Measurements from ENCODE around the gene TMEM140.
"Not testable (repeated sequence)": the region's sequence is repeated elsewhere in the genome, so short reads cannot be mapped to it uniquely, and the experiment has no call there.

TMEM140 gene

GRCh38 chr7:135205850-135206249 lies 58.0 kb downstream of the TMEM140 start:
- Histone ChIP-seq H3K4me1 (ENCODE audit: control insufficient read depth, insufficient read depth, low read length, poor library complexity, severe bottlenecking) (peaks cover 7% of the 10 kb centered on the region), H3K27ac (ENCODE audit: low read depth, low read length, severe bottlenecking) (no peak overlapping the region), H3K4me3 (ENCODE audit: extremely low read depth, insufficient read depth, low read length, poor library complexity, severe bottlenecking) (no peak overlapping the region), H3K36me3 (ENCODE audit: control insufficient read depth, insufficient read depth, low read length) (peaks cover 28% of the 10 kb centered on the region), H3K9me3 (ENCODE audit: control insufficient read depth, low read length) (no peaks in the 10 kb centered on the region)
- 94 to 99% methylated on average over 7 to 8 of the region's 8 CpGs for WGBS, 2 experiments (ENCODE audit: insufficient coverage in 2 of 2)

GRCh38 chr7:135206941-135207391 lies 59.1 kb downstream of the TMEM140 start:
- WGBS, 2 experiments (ENCODE audit: insufficient coverage in 2 of 2): 89 to 94% methylated on average over 7 of the region's 7 CpGs
- Histone ChIP-seq H3K4me1 (ENCODE audit: control insufficient read depth, insufficient read depth, low read length, poor library complexity, severe bottlenecking) (peaks cover 7% of the 10 kb centered on the region), H3K36me3 (ENCODE audit: control insufficient read depth, insufficient read depth, low read length) (peaks cover 17% of the 10 kb centered on the region), H3K9me3 (ENCODE audit: control insufficient read depth, low read length) (no peaks in the 10 kb centered on the region), H3K27ac (ENCODE audit: low read depth, low read length, severe bottlenecking) (no peak overlapping the region), H3K4me3 (ENCODE audit: extremely low read depth, insufficient read depth, low read length, poor library complexity, severe bottlenecking) (no peak overlapping the region)

- H3K27ac ChIP-seq (ENCODE audit: low read depth, low read length, severe bottlenecking): no peak overlapping the region
- WGBS, 2 experiments (ENCODE audit: insufficient coverage in 2 of 2): 92 to 96% methylated on average over 6 to 7 of the region's 8 CpGs
- H3K36me3 ChIP-seq (ENCODE audit: control insufficient read depth, insufficient read depth, low read length): peaks cover 13% of the 10 kb centered on the region
Observed at GRCh38 chr7:135207406-135208101, 59.7 kb downstream of the TMEM140 start.

DNA sequence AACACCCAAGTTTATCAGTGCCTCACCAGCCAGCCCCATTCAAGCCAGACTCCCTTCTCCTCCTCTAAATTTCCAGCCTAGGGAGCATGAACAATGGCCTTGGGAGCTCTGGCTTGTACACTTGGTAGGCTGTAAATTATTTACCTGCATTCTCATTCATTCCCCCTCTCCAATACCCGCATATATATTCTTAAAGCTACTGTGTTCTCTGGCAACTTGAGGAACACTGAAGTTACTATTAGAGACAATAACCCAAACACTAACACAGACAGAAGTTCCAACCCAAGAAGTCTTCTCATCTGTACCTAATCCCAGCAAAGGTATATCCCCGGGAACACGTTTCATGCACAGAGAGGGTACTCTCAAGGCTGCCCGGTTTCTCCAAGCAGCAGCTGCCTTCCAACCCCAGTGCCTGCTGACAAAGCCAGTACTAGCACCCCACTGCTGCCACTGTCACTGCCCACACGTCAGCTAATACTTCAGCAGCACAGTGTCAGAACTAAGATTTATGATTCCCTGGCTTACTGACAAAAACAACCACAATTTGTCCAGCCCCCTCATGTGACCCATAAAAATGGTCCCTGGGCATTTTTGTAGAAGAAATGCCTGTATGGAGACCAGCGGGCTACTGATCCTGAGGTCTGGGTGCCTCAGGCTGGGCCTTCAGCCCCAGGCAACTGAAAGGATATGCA lies 60.4 kb downstream of the TMEM140 start:
- WGBS, 2 experiments (ENCODE audit: insufficient coverage in 2 of 2): 90 to 95% methylated on average over 4 to 6 of the region's 6 CpGs
- Histone ChIP-seq H3K36me3 (ENCODE audit: control insufficient read depth, insufficient read depth, low read length) (peaks cover 6% of the 10 kb centered on the region), H3K4me3 (ENCODE audit: extremely low read depth, insufficient read depth, low read length, poor library complexity, severe bottlenecking) (no peak overlapping the region), H3K4me1 (ENCODE audit: control insufficient read depth, insufficient read depth, low read length, poor library complexity, severe bottlenecking) (peaks cover 7% of the 10 kb centered on the region), H3K27ac (ENCODE audit: low read depth, low read length, severe bottlenecking) (no peak overlapping the region), H3K9me3 (ENCODE audit: control insufficient read depth, low read length) (no peaks in the 10 kb centered on the region)

More at GRCh38 chr7:135207406-135208101, 59.7 kb downstream of the TMEM140 start:
- Histone ChIP-seq H3K4me1 (ENCODE audit: control insufficient read depth, insufficient read depth, low read length, poor library complexity, severe bottlenecking) (peaks cover 7% of the 10 kb centered on the region), H3K4me3 (ENCODE audit: extremely low read depth, insufficient read depth, low read length, poor library complexity, severe bottlenecking) (no peak overlapping the region), H3K9me3 (ENCODE audit: control insufficient read depth, low read length) (no peaks in the 10 kb centered on the region)

DNA sequence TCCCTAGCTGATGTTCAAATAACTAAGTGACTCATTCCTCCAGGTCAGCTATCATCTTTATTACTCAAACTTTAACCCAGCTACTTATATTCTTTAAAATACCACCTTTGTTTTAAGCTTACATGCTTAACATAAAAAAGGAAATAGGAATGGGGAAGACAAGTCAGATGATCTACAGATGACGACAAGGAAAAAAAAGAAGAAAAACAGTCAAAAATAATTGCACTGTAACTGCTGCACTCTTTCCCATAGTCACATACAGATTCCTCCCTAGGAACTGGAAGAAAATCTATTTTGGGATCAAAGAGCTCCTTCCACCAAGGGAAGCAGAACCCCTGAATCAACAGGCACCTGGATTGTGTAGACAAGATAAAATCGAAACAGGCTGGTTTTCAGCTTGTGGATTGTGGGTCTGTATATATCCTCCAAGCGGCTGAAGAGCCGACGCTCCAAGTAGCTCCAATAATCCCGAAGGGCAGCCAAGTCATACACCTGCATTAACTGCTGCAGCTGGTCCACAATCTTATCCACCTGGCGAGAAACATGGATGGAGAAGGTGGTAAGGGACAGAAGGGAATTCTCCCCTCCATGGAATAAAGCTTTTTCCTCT lies 61.5 kb downstream of the TMEM140 start:
- Histone ChIP-seq H3K4me1 (ENCODE audit: control insufficient read depth, insufficient read depth, low read length, poor library complexity, severe bottlenecking) (peaks cover 2% of the 10 kb centered on the region), H3K4me3 (ENCODE audit: extremely low read depth, insufficient read depth, low read length, poor library complexity, severe bottlenecking) (no peak overlapping the region), H3K27ac (ENCODE audit: low read depth, low read length, severe bottlenecking) (no peak overlapping the region), H3K36me3 (ENCODE audit: control insufficient read depth, insufficient read depth, low read length) (peaks cover under 1% of the 10 kb centered on the region), H3K9me3 (ENCODE audit: control insufficient read depth, low read length) (no peaks in the 10 kb centered on the region)
- WGBS, 2 experiments (ENCODE audit: insufficient coverage in 2 of 2): 95 to 100% methylated on average over 4 to 5 of the region's 7 CpGs

DNA sequence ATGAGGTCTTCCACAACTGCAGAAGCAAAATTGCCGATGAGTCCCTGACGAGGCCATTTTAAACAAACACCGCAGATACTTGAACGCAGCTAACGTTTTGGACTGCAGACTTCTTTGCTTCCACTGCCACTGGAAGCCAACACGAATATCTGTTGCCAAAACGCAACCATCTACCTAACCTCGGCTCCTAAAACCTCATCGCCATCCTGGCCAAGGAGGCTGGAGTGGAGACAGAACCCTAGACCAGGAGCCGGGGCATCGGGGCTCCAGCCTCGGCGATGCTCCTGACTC lies 63.0 kb downstream of the TMEM140 start:
- peak overlapping the region; percentile 16 for H3K27ac ChIP-seq (ENCODE audit: low read depth, low read length, severe bottlenecking)
- 15 to 20% methylated on average over 9 to 12 of the region's 13 CpGs for WGBS, 2 experiments (ENCODE audit: insufficient coverage in 2 of 2)

GRCh38 chr7:135211179-135211945 lies 63.5 kb downstream of the TMEM140 start, which contains the start of gene WDR91:
TSS of gene WDR91 (minus strand) at chr7:135211526. CDS start at chr7:135211502, 24 bp downstream.
- no peaks in the 10 kb centered on the region for H3K9me3 ChIP-seq (ENCODE audit: control insufficient read depth, low read length)
- WGBS, 2 experiments (ENCODE audit: insufficient coverage in 2 of 2): 0 to 1% methylated on average over 44 to 57 of the region's 82 CpGs
- no peaks in the 10 kb centered on the region for H3K4me1 ChIP-seq (ENCODE audit: control insufficient read depth, insufficient read depth, low read length, poor library complexity, severe bottlenecking)
- peak within 1 kb of the TSS; percentile 16 for H3K27ac ChIP-seq (ENCODE audit: low read depth, low read length, severe bottlenecking)
- H3K4me3 ChIP-seq (ENCODE audit: extremely low read depth, insufficient read depth, low read length, poor library complexity, severe bottlenecking): peak within 1 kb of the TSS; percentile 80
- no peaks in the 10 kb centered on the region for H3K36me3 ChIP-seq (ENCODE audit: control insufficient read depth, insufficient read depth, low read length)

More for the DNA sequence above, 63.0 kb downstream of the TMEM140 start:
- no peaks in the 10 kb centered on the region for H3K36me3 ChIP-seq (ENCODE audit: control insufficient read depth, insufficient read depth, low read length)
- no peaks in the 10 kb centered on the region for H3K9me3 ChIP-seq (ENCODE audit: control insufficient read depth, low read length)
- no peaks in the 10 kb centered on the region for H3K4me1 ChIP-seq (ENCODE audit: control insufficient read depth, insufficient read depth, low read length, poor library complexity, severe bottlenecking)
- peak overlapping the region; percentile 80 for H3K4me3 ChIP-seq (ENCODE audit: extremely low read depth, insufficient read depth, low read length, poor library complexity, severe bottlenecking)

- Histone ChIP-seq H3K4me3 (ENCODE audit: extremely low read depth, insufficient read depth, low read length, poor library complexity, severe bottlenecking) (peak overlapping the region; percentile 80), H3K27ac (ENCODE audit: low read depth, low read length, severe bottlenecking) (peak overlapping the region; percentile 16)
- H3K9me3 ChIP-seq (ENCODE audit: control insufficient read depth, low read length); H3K4me1 ChIP-seq (ENCODE audit: control insufficient read depth, insufficient read depth, low read length, poor library complexity, severe bottlenecking); H3K36me3 ChIP-seq (ENCODE audit: control insufficient read depth, insufficient read depth, low read length): not testable (repeated sequence)
- WGBS, 2 experiments (ENCODE audit: insufficient coverage in 2 of 2): 31 to 67% methylated on average over 7 to 16 of the region's 30 CpGs
Observed at GRCh38 chr7:135211946-135212685, 64.2 kb downstream of the TMEM140 start.

GRCh38 chr7:135213831-135214230 lies 66.0 kb downstream of the TMEM140 start:
- 85 to 89% methylated on average over 2 of the region's 2 CpGs for WGBS, 2 experiments (ENCODE audit: insufficient coverage in 2 of 2)
- Histone ChIP-seq H3K4me3 (ENCODE audit: extremely low read depth, insufficient read depth, low read length, poor library complexity, severe bottlenecking) (no peak overlapping the region), H3K4me1 (ENCODE audit: control insufficient read depth, insufficient read depth, low read length, poor library complexity, severe bottlenecking) (no peaks in the 10 kb centered on the region), H3K27ac (ENCODE audit: low read depth, low read length, severe bottlenecking) (no peak overlapping the region), H3K9me3 (ENCODE audit: control insufficient read depth, low read length) (no peaks in the 10 kb centered on the region), H3K36me3 (ENCODE audit: control insufficient read depth, insufficient read depth, low read length) (no peaks in the 10 kb centered on the region)

DNA sequence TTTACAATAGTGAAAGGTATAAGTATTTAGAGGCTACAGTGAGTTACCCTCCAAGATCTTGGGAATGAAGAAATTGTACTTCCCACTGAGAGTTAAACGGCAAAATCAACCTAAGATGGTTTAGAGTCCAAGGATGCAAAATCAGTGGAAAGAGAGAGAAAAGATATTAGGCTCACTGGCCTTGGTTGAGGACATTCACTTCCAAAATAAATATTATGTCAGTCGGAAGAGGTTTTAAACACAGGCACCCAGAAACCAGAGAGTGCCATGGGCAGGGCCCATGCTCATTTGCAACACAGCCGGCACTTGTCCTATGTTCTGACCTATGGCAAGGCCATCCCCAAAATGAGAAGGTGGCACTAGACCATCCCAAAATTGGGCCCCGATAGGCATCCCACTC lies 67.3 kb downstream of the TMEM140 start:
- 94 to 100% methylated on average over 2 to 4 of the region's 4 CpGs for WGBS, 2 experiments (ENCODE audit: insufficient coverage in 2 of 2)
- no peak overlapping the region for H3K4me3 ChIP-seq (ENCODE audit: extremely low read depth, insufficient read depth, low read length, poor library complexity, severe bottlenecking)
- H3K9me3 ChIP-seq (ENCODE audit: control insufficient read depth, low read length): no peaks in the 10 kb centered on the region
- H3K36me3 ChIP-seq (ENCODE audit: control insufficient read depth, insufficient read depth, low read length): no peaks in the 10 kb centered on the region
- H3K27ac ChIP-seq (ENCODE audit: low read depth, low read length, severe bottlenecking): no peak overlapping the region
- H3K4me1 ChIP-seq (ENCODE audit: control insufficient read depth, insufficient read depth, low read length, poor library complexity, severe bottlenecking): no peaks in the 10 kb centered on the region

All from mesodermal cell (in vitro differentiated cells).